K562 (cell line): ENCODE measurements around the gene SNX33. TPM values are rescaled to one million over a fixed set of nuclear protein-coding genes. Genes with fewer than 3 reads are reported as not detected.

Source experiments
- ATAC-seq: fragments of 200-7000 bp; cut with Tn5 transposase; 3 replicates; pipeline ENCODE4 v1.9.1; 2020; ENCODE audit warnings: moderate library complexity
- BruUV-seq: library from RNA; stranded (reverse); fragments of 400-500 nt; replicated peaks from 2 replicates; lab custom pipeline; 2021; lab: Mats Ljungman, UMichigan
- CTCF ChIA-PET: fragments of 300-600 bp; formaldehyde crosslinking; extraction: SDS; loops from one replicate; lab custom pipeline; 2021; ENCODE audit warnings: low intra/inter-chr PET ratio; lab: Yijun Ruan, JAX
- POLR2A ChIA-PET: fragments of 300-600, 350-650 bp; sonication (Branson Sonifier 250); formaldehyde crosslinking; extraction: SDS; loops from one replicate; lab custom pipeline; 2021; ENCODE audit warnings: antibody characterized with exemption, inconsistent platforms; lab: Yijun Ruan, JAX
- DNase-seq, 4 experiments: peaks; one replicate each; pipeline versions ENCODE4 v3.0.0 to v3.0.0-alpha.2; 2011 to 2018; ENCODE audit warnings: low spot score in 3 of 4, mixed read lengths in 3 of 4; ENCODE audit errors: extremely low read depth in 1 of 4
- FAIRE-seq: peaks from 2 replicates; lab custom pipeline; 2011; peaks lifted over from hg19 to GRCh38; lab: Jason Lieb, UNC
- H2AFZ ChIP-seq: 2 replicates; pipeline ENCODE4 v1.6.0; 2011; ENCODE audit warnings: low read depth, low read length, control low read depth, inconsistent platforms
- H3K27ac ChIP-seq: fragments of 200-600 bp; 3 replicates; pipeline ENCODE4 v1.8.0; 2011; ENCODE audit warnings: low read depth, mild to moderate bottlenecking, control low read depth, inconsistent platforms, low read length, moderate library complexity, mixed read lengths; ENCODE audit errors: extremely low read depth
- H3K27me3 ChIP-seq, 2 experiments: fragments of 300-600 bp in 1 of 2; 2 replicates in 1 of 2; 3 replicates in 1 of 2; pipeline versions ENCODE4 v1.6.0 to v1.8.0; 2011; ENCODE audit warnings: inconsistent platforms in 2 of 2, low read length in 2 of 2, mild to moderate bottlenecking in 1 of 2, mixed read lengths in 1 of 2, moderate library complexity in 1 of 2; ENCODE audit not compliant: control insufficient read depth in 2 of 2, insufficient read depth in 2 of 2
- H3K36me3 ChIP-seq: fragments of 300-600 bp; 3 replicates; pipeline ENCODE4 v1.8.0; 2011; ENCODE audit warnings: mild to moderate bottlenecking, low read length, inconsistent platforms; ENCODE audit not compliant: control insufficient read depth, insufficient read depth
- H3K4me1 ChIP-seq, 2 experiments: fragments of 200-600 bp in 1 of 2; replicated peaks in 1 of 2; 2 replicates in 1 of 2; 3 replicates in 1 of 2; pipeline versions ENCODE4 v1.5.1 to v1.8.0; 2011; ENCODE audit warnings: inconsistent platforms in 2 of 2, low read length in 2 of 2, mild to moderate bottlenecking in 1 of 2, mixed read lengths in 1 of 2, moderate library complexity in 1 of 2; ENCODE audit not compliant: control insufficient read depth in 2 of 2, insufficient read depth in 2 of 2
- H3K4me2 ChIP-seq: 2 replicates; pipeline ENCODE4 v1.6.1; 2011; ENCODE audit warnings: low read length, control low read depth, inconsistent platforms, mixed read lengths; ENCODE audit not compliant: insufficient read depth
- H3K4me3 ChIP-seq: fragments of 200-600 bp; sonication (generic), shearing (Covaris generic); 2 replicates; pipeline ENCODE4 v1.5.1; 2016; ENCODE audit warnings: control low read depth, inconsistent platforms
- H3K79me2 ChIP-seq: fragments of 200-600 bp; 3 replicates; pipeline ENCODE4 v1.8.0; 2011; ENCODE audit warnings: low read length, inconsistent platforms; ENCODE audit not compliant: control insufficient read depth, insufficient read depth
- H3K9ac ChIP-seq, 2 experiments: 2 replicates each; pipeline versions ENCODE4 v1.6.0 to v1.6.1; 2011; ENCODE audit warnings: low read depth in 2 of 2, low read length in 2 of 2, control low read depth in 1 of 2, inconsistent platforms in 1 of 2, mild to moderate bottlenecking in 1 of 2, mixed read lengths in 1 of 2; ENCODE audit not compliant: insufficient read depth in 1 of 2
- H3K9me1 ChIP-seq: one replicate; pipeline ENCODE4 v1.6.0; 2011; ENCODE audit warnings: inconsistent platforms, mild to moderate bottlenecking, low read length, moderate library complexity; ENCODE audit not compliant: control insufficient read depth, insufficient read depth
- H3K9me3 ChIP-seq: replicated peaks from 2 replicates; pipeline ENCODE4 v1.5.1; 2011; ENCODE audit warnings: low read depth, low read length, inconsistent platforms; ENCODE audit not compliant: control insufficient read depth, insufficient read depth
- H4K20me1 ChIP-seq: replicated peaks from 2 replicates; pipeline ENCODE4 v1.6.1; 2011; ENCODE audit warnings: low read length, inconsistent platforms, mixed read lengths; ENCODE audit not compliant: control insufficient read depth, insufficient read depth
- FOXK1 ChIP-seq: sonication (generic); formaldehyde crosslinking; IDR thresholded peaks from 2 replicates; pipeline ENCODE4 v1.8.0; 2022; ENCODE audit warnings: missing genetic modification reagents, mild to moderate bottlenecking, borderline replicate concordance
- RBFOX2 ChIP-seq: fragments of 200-400 bp; formaldehyde crosslinking; IDR thresholded peaks from 2 replicates; pipeline ENCODE4 v1.6.1; 2017; ENCODE audit warnings: low read depth, mild to moderate bottlenecking, low read length, moderate library complexity
- TAF9B ChIP-seq: fragments of 450-650 bp; IDR thresholded peaks from 2 replicates; pipeline ENCODE4 v1.6.1; 2018; ENCODE audit warnings: mild to moderate bottlenecking; ENCODE audit not compliant: partially characterized antibody
- WHSC1 ChIP-seq: IDR thresholded peaks from one replicate; pipeline ENCODE4 v1.6.1; 2012; ENCODE audit warnings: low read length, control low read depth, inconsistent platforms
- ZNF184 ChIP-seq: sonication (generic); formaldehyde crosslinking; IDR thresholded peaks from 2 replicates; pipeline ENCODE4 v1.5.0; 2020; ENCODE audit warnings: missing genetic modification reagents
- WGBS: fragments of 100-300 bp; shearing (Covaris generic); methylation state at CpG from one replicate; pipeline ENCODE4 v1.1.6; 2016; ENCODE audit warnings: low coverage, mixed read lengths; ENCODE audit not compliant: insufficient coverage; ENCODE audit errors: missing lambda C conversion rate; 5-methylcytosine and 5-hydroxymethylcytosine counted together
- in situ Hi-C: fragments of 300-500 bp; cut with MboI; formaldehyde crosslinking; loops from 4 replicates; pipeline ENCODE4 v1.15.0; 2018; ENCODE audit warnings: inconsistent platforms, mixed read lengths
- intact Hi-C: fragments of 100-400 bp; cut with micrococcal nuclease; formaldehyde crosslinking; loops from 2 replicates; pipeline ENCODE4 v1.14.2; 2022
- polyA plus RNA-seq, 8 experiments: library from polyadenylated mRNA; depleted of rRNA in 4 of 8; stranded (reverse) in 5 of 8; unstranded in 3 of 8; fragments of >200 nt; fragmentation: Nextera tagmentation in 2 of 8; fragmentation: Illumina TruSeq in 1 of 8; extraction: Ambion mirVana in 2 of 8; extraction: Trizol in 1 of 8; gene quantifications; 2 replicates each; pipeline versions ENCODE4 v1.2.1 to v1.2.3, GENCODE V29; 2011 to 2014; ENCODE audit warnings: inconsistent platforms in 1 of 8, missing spikeins in 1 of 8
- total RNA-seq, 7 experiments: library from RNA; depleted of rRNA in 6 of 7; stranded (reverse); fragments of >200 nt in 6 of 7; fragmentation: Illumina TruSeq in 2 of 7; extraction: Trizol in 2 of 7; gene quantifications; 2 replicates each; pipeline versions ENCODE4 v1.2.1 to v1.2.3, GENCODE V29; 2011 to 2021; ENCODE audit warnings: low replicate concordance in 1 of 7
- TF ChIP-seq, protein P1 (sequence below): fragments of 450-650 bp; formaldehyde crosslinking; IDR thresholded peaks from 2 replicates; pipeline ENCODE4 v1.4.0; 2020; ENCODE audit warnings: mild to moderate bottlenecking, moderate library complexity

SNX33 gene
- total and polyA plus RNA-seq, 9 of the 15 experiments (the other 6 are each of a cell fraction or from before 2014, with no cell fraction given): 1.4 to 14.1 (median 8.2) TPM

GRCh38 chr15:75682181-75683135 lies 34.7 kb downstream of the SNX33 start:
- FAIRE-seq: no peak
- H3K27me3 ChIP-seq: no peaks in the 10 kb centered on the region

More at GRCh38 chr15:75682181-75683135, 34.7 kb downstream of the SNX33 start:
- no peak for TF ChIP-seq RBFOX2
- TF ChIP-seq TAF9B: no peak
- TF ChIP-seq FOXK1 (CRISPR knock-in tag): no peak
- TF ChIP-seq, protein P1, sequence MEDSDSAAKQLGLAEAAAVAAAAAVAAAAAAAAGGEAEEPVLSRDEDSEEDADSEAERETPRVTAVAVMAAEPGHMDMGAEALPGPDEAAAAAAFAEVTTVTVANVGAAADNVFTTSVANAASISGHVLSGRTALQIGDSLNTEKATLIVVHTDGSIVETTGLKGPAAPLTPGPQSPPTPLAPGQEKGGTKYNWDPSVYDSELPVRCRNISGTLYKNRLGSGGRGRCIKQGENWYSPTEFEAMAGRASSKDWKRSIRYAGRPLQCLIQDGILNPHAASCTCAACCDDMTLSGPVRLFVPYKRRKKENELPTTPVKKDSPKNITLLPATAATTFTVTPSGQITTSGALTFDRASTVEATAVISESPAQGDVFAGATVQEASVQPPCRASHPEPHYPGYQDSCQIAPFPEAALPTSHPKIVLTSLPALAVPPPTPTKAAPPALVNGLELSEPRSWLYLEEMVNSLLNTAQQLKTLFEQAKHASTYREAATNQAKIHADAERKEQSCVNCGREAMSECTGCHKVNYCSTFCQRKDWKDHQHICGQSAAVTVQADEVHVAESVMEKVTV (CRISPR knock-in tag): no peak
- no peak for TF ChIP-seq WHSC1
- TF ChIP-seq ZNF184 (CRISPR knock-in tag): no peak
- no peaks in the 10 kb centered on the region for H3K9me1 ChIP-seq
- DNase-seq (no peak), ATAC-seq (no peak)
- H3K36me3 ChIP-seq: no peaks in the 10 kb centered on the region
- WGBS: 64% methylated on average over 36 of the region's 40 CpGs
- BruUV-seq: no TSS peak
- in situ Hi-C loops: no loop called here
- no peak overlapping the region for H3K27ac ChIP-seq
- ChIA-PET CTCF (interaction anchor here (1.5 kb wide), 1 partner anchor 174 kb away, joined by 7 read pairs; no protein-coding TSS in a partner anchor), POLR2A (interaction anchor here (0.6 to 1.0 kb wide), 3 partner anchors 42 to 904 kb away, joined by 3 read pairs; no protein-coding TSS in a partner anchor)
- intact Hi-C loops: loop anchor here (2.0 to 10.0 kb wide), 4 partner anchors 55 to 314 kb away; partner anchors contain the start of genes MAN2C1 and SNUPN
- H2AFZ ChIP-seq: no peak overlapping the region
- H3K4me3 ChIP-seq: no peak overlapping the region
- peaks cover 3% of the 10 kb centered on the region; the same call in 1 of the 2 replicates for H4K20me1 ChIP-seq
- peak overlapping the region in 1 of 2 experiments; percentile 35; a peak in 1 of 4 replicates for H3K9ac ChIP-seq
- no peaks in the 10 kb centered on the region for H3K9me3 ChIP-seq
- peaks cover 0 to 30% of the 10 kb centered on the region in 2 experiments; a peak in 3 of 5 replicates for H3K4me1 ChIP-seq
- no peaks in the 10 kb centered on the region for H3K79me2 ChIP-seq
- no peak overlapping the region for H3K4me2 ChIP-seq
